HG03460 (cell line): ENCODE measurements around the gene RUSF1.
A peak's percentile ranks its signal among the peaks of the same experiment; 100 is the strongest.
"Not testable (repeated sequence)": the region's sequence is repeated elsewhere in the genome, so short reads cannot be mapped to it uniquely, and the experiment has no call there.

Source experiments
- ATAC-seq: cut with Tn5 transposase; IDR thresholded peaks from one replicate; pipeline ENCODE4 v1.9.1; 2021; ENCODE audit not compliant: unreplicated experiment

RUSF1 gene

GRCh38 chr16:31517800-31518402 lies 9.7 kb upstream of the RUSF1 start:
- no peak for ATAC-seq

- no peak for ATAC-seq
Observed at GRCh38 chr16:31513884-31514283, 5.7 kb upstream of the RUSF1 start.

- no peak for ATAC-seq
Observed at GRCh38 chr16:31513126-31513525, 4.9 kb upstream of the RUSF1 start.

- no peak for ATAC-seq
Observed at GRCh38 chr16:31508706-31509195, 560 bp upstream of the RUSF1 start.

GRCh38 chr16:31507617-31507928 lies 618 bp downstream of the RUSF1 start:
- no peak for ATAC-seq

- ATAC-seq, result peak; percentile 36
Observed at GRCh38 chr16:31505483-31505882, 2.7 kb downstream of the RUSF1 start.

GRCh38 chr16:31504159-31504558 lies 4.0 kb downstream of the RUSF1 start:
- no peak for ATAC-seq

GRCh38 chr16:31503555-31503954 lies 4.6 kb downstream of the RUSF1 start:
- not testable (repeated sequence) for ATAC-seq

GRCh38 chr16:31502981-31503380 lies 5.2 kb downstream of the RUSF1 start:
- ATAC-seq, result no peak

- ATAC-seq, result no peak
Observed at GRCh38 chr16:31501966-31502348, 6.2 kb downstream of the RUSF1 start.

- ATAC-seq, result no peak
Observed at GRCh38 chr16:31501226-31501965, 6.8 kb downstream of the RUSF1 start.

GRCh38 chr16:31499928-31500327 lies 8.3 kb downstream of the RUSF1 start:
- no peak for ATAC-seq

- ATAC-seq, result no peak
Observed at GRCh38 chr16:31498493-31498892, 9.7 kb downstream of the RUSF1 start.

GRCh38 chr16:31496670-31497069 lies 11.5 kb downstream of the RUSF1 start:
- no peak for ATAC-seq

- ATAC-seq, result no peak
Observed at GRCh38 chr16:31493506-31494125, 14.6 kb downstream of the RUSF1 start.

GRCh38 chr16:31491778-31492418 lies 16.3 kb downstream of the RUSF1 start:
- ATAC-seq, result no peak

- ATAC-seq, result no peak
Observed at GRCh38 chr16:31489616-31490584, 18.3 kb downstream of the RUSF1 start.

- no peak for ATAC-seq
Observed at GRCh38 chr16:31489298-31489564, 19.0 kb downstream of the RUSF1 start.

- no peak for ATAC-seq
Observed at GRCh38 chr16:31488468-31489297, 19.5 kb downstream of the RUSF1 start.
